Liver (tissue), 9 donors: Measurements from ENCODE around the gene SMARCA1. TPM values are rescaled to one million over a fixed set of nuclear protein-coding genes. Genes with fewer than 3 reads are reported as not detected.

Experiments
- DNase-seq: peaks from one replicate; pipeline ENCODE4 v3.0.0-alpha.2; 2017; ENCODE audit warnings: low spot score
- H3K27ac ChIP-seq, 2 donors: one replicate each; pipeline ENCODE4 v1.7.0; 2013; ENCODE audit warnings: inconsistent platforms in 2 of 2, low read length in 2 of 2, control low read depth in 1 of 2, low read depth in 1 of 2, mild to moderate bottlenecking in 1 of 2
- H3K27me3 ChIP-seq, 4 donors: one replicate each; pipeline versions ENCODE4 v1.6.1 to v1.7.0; 2013; ENCODE audit warnings: low read length in 3 of 4, inconsistent platforms in 1 of 4, mild to moderate bottlenecking in 1 of 4, moderate library complexity in 1 of 4; ENCODE audit not compliant: control insufficient read depth in 4 of 4, insufficient read depth in 4 of 4
- H3K36me3 ChIP-seq, 4 donors: one replicate each; pipeline versions ENCODE4 v1.6.1 to v1.7.0; 2013; ENCODE audit warnings: low read length in 3 of 4, mild to moderate bottlenecking in 3 of 4, low read depth in 1 of 4, moderate library complexity in 1 of 4; ENCODE audit not compliant: control insufficient read depth in 4 of 4, insufficient read depth in 3 of 4
- H3K4me1 ChIP-seq, 4 donors: one replicate each; pipeline versions ENCODE4 v1.6.1 to v1.7.0; 2013; ENCODE audit warnings: low read length in 3 of 4, mild to moderate bottlenecking in 3 of 4, moderate library complexity in 1 of 4; ENCODE audit not compliant: control insufficient read depth in 4 of 4, insufficient read depth in 4 of 4
- H3K4me3 ChIP-seq, 3 donors: one replicate each; pipeline versions ENCODE4 v1.6.1 to v1.7.0; 2013; ENCODE audit warnings: low read length in 3 of 3, control low read depth in 1 of 3, low read depth in 1 of 3, mild to moderate bottlenecking in 1 of 3
- H3K9ac ChIP-seq, 2 donors: one replicate each; pipeline ENCODE4 v1.7.0; 2013; ENCODE audit warnings: low read length in 2 of 2, mild to moderate bottlenecking in 2 of 2, moderate library complexity in 2 of 2, control low read depth in 1 of 2, low read depth in 1 of 2
- H3K9me3 ChIP-seq, 4 donors: one replicate each; pipeline versions ENCODE4 v1.6.1 to v1.7.0; 2013; ENCODE audit warnings: low read length in 3 of 4; ENCODE audit not compliant: control insufficient read depth in 4 of 4
- EGR1 ChIP-seq, 2 donors: IDR thresholded peaks; 2 replicates each; pipeline ENCODE4 v1.6.1; 2016 to 2018; ENCODE audit warnings: antibody characterized with exemption in 2 of 2, low read depth in 2 of 2
- FOXA1 ChIP-seq: IDR thresholded peaks from 2 replicates; pipeline ENCODE4 v1.6.1; 2016; ENCODE audit warnings: antibody characterized with exemption
- GABPA ChIP-seq, 2 donors: IDR thresholded peaks in 1 of 2; conservative IDR thresholded peaks in 1 of 2; 2 replicates each; pipeline ENCODE4 v1.6.1; 2016; ENCODE audit warnings: antibody characterized with exemption in 2 of 2, mild to moderate bottlenecking in 1 of 2, moderate library complexity in 1 of 2
- HNF4A ChIP-seq, 2 donors: conservative IDR thresholded peaks; 2 replicates each; pipeline ENCODE4 v1.6.1; 2016; ENCODE audit warnings: antibody characterized with exemption in 2 of 2, mild to moderate bottlenecking in 2 of 2
- HNF4G ChIP-seq: IDR thresholded peaks from 2 replicates; pipeline ENCODE4 v1.6.1; 2016; ENCODE audit warnings: antibody characterized with exemption
- JUND ChIP-seq, 2 donors: IDR thresholded peaks; 2 replicates each; pipeline ENCODE4 v1.6.1; 2016; ENCODE audit warnings: antibody characterized with exemption in 2 of 2
- NR2F2 ChIP-seq: IDR thresholded peaks from 2 replicates; pipeline ENCODE4 v1.6.1; 2016; ENCODE audit warnings: antibody characterized with exemption
- RAD21 ChIP-seq, 2 donors: IDR thresholded peaks; 2 replicates each; pipeline ENCODE4 v1.6.1; 2016; ENCODE audit warnings: antibody characterized with exemption in 2 of 2, mild to moderate bottlenecking in 2 of 2
- RXRA ChIP-seq, 2 donors: IDR thresholded peaks; 2 replicates each; pipeline ENCODE4 v1.6.1; 2017 to 2018; ENCODE audit warnings: antibody characterized with exemption in 2 of 2, mild to moderate bottlenecking in 1 of 2
- SP1 ChIP-seq: IDR thresholded peaks from 2 replicates; pipeline ENCODE4 v1.6.1; 2018; ENCODE audit warnings: antibody characterized with exemption, mild to moderate bottlenecking
- TAF1 ChIP-seq: conservative IDR thresholded peaks from 2 replicates; pipeline ENCODE4 v1.6.1; 2016; ENCODE audit warnings: antibody characterized with exemption, mild to moderate bottlenecking
- YY1 ChIP-seq: IDR thresholded peaks from 2 replicates; pipeline ENCODE4 v1.6.1; 2016; ENCODE audit warnings: antibody characterized with exemption, mild to moderate bottlenecking
- WGBS: extraction: QIAGEN DNeasy Blood & Tissue Kit; methylation state at CpG from one replicate; pipeline ENCODE4 v1.1.7; 2013; 5-methylcytosine and 5-hydroxymethylcytosine counted together
- polyA plus RNA-seq, 2 donors: library from polyadenylated mRNA; stranded (reverse) in 1 of 2; unstranded in 1 of 2; fragments of 200-250 nt in 1 of 2; fragments of >200 nt in 1 of 2; fragmentation: Nextera tagmentation in 1 of 2; extraction: Ambion mirVana in 1 of 2; gene quantifications; one replicate each; pipeline versions ENCODE4 v1.2.1 to v1.2.3, GENCODE V29; 2013 to 2015
- total RNA-seq, 2 donors: library from RNA; depleted of rRNA; stranded (reverse); fragments of >200 nt; gene quantifications; one replicate each; pipeline ENCODE4 v1.2.3, GENCODE V29; 2014
- TF ChIP-seq, protein P1 (sequence below): fragments of 150-350 bp; IDR thresholded peaks from 2 replicates; pipeline ENCODE4 v1.5.1; 2017; ENCODE audit warnings: improper control_type of control experiment, low read depth, low read length; ENCODE audit not compliant: missing input control
- TF ChIP-seq, protein P2 (sequence below): IDR thresholded peaks from 2 replicates; pipeline ENCODE4 v1.6.1; 2016; ENCODE audit warnings: antibody characterized with exemption
- TF ChIP-seq, protein P3 (sequence below): IDR thresholded peaks from 2 replicates; pipeline ENCODE4 v1.6.1; 2016; ENCODE audit warnings: antibody characterized with exemption
- TF ChIP-seq, protein P4 (sequence below): IDR thresholded peaks from 2 replicates; pipeline ENCODE4 v1.6.1; 2016; ENCODE audit warnings: antibody characterized with exemption
- TF ChIP-seq, protein P5 (sequence below): IDR thresholded peaks from 2 replicates; pipeline ENCODE4 v1.6.1; 2016; ENCODE audit warnings: antibody characterized with exemption, mild to moderate bottlenecking
- donor health status: healthy.
- donor health status: healthy.
- donor health status: healthy.
- donor health status: healthy.
- donor health status: healthy.

Gene SMARCA1
- total and polyA plus RNA-seq, 4 donors = 14.7 to 44.2 (median 23.9) TPM

DNA sequence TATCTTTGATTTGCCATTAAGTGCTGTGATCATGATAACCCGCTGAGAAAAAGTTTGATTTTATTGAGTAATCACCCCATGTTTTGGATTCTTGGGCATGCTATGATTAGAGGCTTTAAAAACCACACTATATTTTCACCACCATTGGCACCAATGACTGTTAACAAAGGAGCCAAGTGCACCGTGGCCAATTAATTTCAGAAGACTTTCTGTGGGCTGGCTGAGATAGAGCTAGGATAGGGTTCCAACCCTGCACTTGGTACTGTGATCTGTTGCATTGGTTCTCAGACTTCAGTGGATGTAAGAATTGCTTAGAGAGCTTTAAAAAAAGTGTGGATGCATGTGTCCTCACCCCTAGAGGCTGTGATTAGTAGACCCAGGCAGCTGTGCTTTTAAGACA is 49.1 kb upstream of the SMARCA1 start:
- no peaks in the 10 kb centered on the region for H3K9me3 ChIP-seq
- no peak overlapping the region for H3K9ac ChIP-seq
- H3K27ac ChIP-seq = no peak overlapping the region
- H3K4me1 ChIP-seq = no peaks in the 10 kb centered on the region
- H3K4me3 ChIP-seq = no peak overlapping the region
- TF ChIP-seq SP1 (no peak), GABPA (IDR thresholded peaks at IDR 0.05 in 1 of 2, conservative IDR thresholded peaks at IDR 0.05 in 1 of 2) (no peak), HNF4A (conservative IDR thresholded peaks at IDR 0.05) (no peak), FOXA1 (no peak), NR2F2 (no peak), YY1 (no peak), TAF1 (no peak), JUND (IDR thresholded peaks at IDR 0.05) (no peak), RXRA (IDR thresholded peaks at IDR 0.05) (no peak)
- TF ChIP-seq, protein P1, sequence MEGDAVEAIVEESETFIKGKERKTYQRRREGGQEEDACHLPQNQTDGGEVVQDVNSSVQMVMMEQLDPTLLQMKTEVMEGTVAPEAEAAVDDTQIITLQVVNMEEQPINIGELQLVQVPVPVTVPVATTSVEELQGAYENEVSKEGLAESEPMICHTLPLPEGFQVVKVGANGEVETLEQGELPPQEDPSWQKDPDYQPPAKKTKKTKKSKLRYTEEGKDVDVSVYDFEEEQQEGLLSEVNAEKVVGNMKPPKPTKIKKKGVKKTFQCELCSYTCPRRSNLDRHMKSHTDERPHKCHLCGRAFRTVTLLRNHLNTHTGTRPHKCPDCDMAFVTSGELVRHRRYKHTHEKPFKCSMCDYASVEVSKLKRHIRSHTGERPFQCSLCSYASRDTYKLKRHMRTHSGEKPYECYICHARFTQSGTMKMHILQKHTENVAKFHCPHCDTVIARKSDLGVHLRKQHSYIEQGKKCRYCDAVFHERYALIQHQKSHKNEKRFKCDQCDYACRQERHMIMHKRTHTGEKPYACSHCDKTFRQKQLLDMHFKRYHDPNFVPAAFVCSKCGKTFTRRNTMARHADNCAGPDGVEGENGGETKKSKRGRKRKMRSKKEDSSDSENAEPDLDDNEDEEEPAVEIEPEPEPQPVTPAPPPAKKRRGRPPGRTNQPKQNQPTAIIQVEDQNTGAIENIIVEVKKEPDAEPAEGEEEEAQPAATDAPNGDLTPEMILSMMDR = no peak
- TF ChIP-seq, protein P2, sequence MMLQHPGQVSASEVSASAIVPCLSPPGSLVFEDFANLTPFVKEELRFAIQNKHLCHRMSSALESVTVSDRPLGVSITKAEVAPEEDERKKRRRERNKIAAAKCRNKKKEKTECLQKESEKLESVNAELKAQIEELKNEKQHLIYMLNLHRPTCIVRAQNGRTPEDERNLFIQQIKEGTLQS = no peak
- TF ChIP-seq, protein P3, sequence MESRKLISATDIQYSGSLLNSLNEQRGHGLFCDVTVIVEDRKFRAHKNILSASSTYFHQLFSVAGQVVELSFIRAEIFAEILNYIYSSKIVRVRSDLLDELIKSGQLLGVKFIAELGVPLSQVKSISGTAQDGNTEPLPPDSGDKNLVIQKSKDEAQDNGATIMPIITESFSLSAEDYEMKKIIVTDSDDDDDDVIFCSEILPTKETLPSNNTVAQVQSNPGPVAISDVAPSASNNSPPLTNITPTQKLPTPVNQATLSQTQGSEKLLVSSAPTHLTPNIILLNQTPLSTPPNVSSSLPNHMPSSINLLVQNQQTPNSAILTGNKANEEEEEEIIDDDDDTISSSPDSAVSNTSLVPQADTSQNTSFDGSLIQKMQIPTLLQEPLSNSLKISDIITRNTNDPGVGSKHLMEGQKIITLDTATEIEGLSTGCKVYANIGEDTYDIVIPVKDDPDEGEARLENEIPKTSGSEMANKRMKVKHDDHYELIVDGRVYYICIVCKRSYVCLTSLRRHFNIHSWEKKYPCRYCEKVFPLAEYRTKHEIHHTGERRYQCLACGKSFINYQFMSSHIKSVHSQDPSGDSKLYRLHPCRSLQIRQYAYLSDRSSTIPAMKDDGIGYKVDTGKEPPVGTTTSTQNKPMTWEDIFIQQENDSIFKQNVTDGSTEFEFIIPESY = no peak
- TF ChIP-seq, protein P4, sequence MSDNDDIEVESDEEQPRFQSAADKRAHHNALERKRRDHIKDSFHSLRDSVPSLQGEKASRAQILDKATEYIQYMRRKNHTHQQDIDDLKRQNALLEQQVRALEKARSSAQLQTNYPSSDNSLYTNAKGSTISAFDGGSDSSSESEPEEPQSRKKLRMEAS = no peak
- peaks cover 4 to 42% (median 29%) of the 10 kb centered on the region in 4 donors for H3K36me3 ChIP-seq
- 90% methylated on average over 2 of the region's 2 CpGs for WGBS
- no peaks in the 10 kb centered on the region for H3K27me3 ChIP-seq
- no peak for DNase-seq

DNA sequence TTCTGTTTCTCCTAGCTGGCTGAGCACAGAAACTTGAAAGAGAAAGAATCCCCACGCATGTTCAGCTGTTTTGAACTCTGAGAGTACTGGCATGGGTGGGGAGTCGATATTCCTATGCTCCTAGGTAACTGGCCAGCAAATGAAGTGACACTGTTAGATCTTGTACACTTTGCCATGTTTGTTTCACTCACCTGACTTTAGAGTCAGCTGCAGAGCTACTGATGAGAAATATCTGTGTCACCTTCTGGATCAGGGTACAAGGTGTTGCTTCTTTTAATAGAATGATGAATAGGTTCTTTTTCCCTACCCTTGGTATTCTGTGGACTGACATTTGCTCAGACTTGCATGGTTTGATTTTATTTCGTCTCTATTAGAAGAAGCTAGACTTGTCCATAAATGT is 45.1 kb upstream of the SMARCA1 start:
- no peak overlapping the region for H3K27ac ChIP-seq
- DNase-seq = no peak

More for the DNA sequence above, 45.1 kb upstream of the SMARCA1 start:
- H3K4me1 ChIP-seq = no peaks in the 10 kb centered on the region
- no peak overlapping the region for H3K4me3 ChIP-seq
- 95% methylated on average over 3 of the region's 3 CpGs for WGBS
- no peaks in the 10 kb centered on the region for H3K9me3 ChIP-seq
- no peak overlapping the region for H3K9ac ChIP-seq
- no peaks in the 10 kb centered on the region for H3K27me3 ChIP-seq
- no peak for TF ChIP-seq FOXA1
- TF ChIP-seq HNF4G = no peak
- TF ChIP-seq GABPA (IDR thresholded peaks at IDR 0.05 in 1 of 2, conservative IDR thresholded peaks at IDR 0.05 in 1 of 2) = no peak
- TF ChIP-seq RXRA (IDR thresholded peaks at IDR 0.05) = no peak
- TF ChIP-seq EGR1 (IDR thresholded peaks at IDR 0.05; ENCODE audit: low read depth in 2 of 2) = no peak
- TF ChIP-seq, protein P5, sequence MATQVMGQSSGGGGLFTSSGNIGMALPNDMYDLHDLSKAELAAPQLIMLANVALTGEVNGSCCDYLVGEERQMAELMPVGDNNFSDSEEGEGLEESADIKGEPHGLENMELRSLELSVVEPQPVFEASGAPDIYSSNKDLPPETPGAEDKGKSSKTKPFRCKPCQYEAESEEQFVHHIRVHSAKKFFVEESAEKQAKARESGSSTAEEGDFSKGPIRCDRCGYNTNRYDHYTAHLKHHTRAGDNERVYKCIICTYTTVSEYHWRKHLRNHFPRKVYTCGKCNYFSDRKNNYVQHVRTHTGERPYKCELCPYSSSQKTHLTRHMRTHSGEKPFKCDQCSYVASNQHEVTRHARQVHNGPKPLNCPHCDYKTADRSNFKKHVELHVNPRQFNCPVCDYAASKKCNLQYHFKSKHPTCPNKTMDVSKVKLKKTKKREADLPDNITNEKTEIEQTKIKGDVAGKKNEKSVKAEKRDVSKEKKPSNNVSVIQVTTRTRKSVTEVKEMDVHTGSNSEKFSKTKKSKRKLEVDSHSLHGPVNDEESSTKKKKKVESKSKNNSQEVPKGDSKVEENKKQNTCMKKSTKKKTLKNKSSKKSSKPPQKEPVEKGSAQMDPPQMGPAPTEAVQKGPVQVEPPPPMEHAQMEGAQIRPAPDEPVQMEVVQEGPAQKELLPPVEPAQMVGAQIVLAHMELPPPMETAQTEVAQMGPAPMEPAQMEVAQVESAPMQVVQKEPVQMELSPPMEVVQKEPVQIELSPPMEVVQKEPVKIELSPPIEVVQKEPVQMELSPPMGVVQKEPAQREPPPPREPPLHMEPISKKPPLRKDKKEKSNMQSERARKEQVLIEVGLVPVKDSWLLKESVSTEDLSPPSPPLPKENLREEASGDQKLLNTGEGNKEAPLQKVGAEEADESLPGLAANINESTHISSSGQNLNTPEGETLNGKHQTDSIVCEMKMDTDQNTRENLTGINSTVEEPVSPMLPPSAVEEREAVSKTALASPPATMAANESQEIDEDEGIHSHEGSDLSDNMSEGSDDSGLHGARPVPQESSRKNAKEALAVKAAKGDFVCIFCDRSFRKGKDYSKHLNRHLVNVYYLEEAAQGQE = no peak
- no peak for TF ChIP-seq HNF4A (conservative IDR thresholded peaks at IDR 0.05)
- TF ChIP-seq TAF1 = no peak
- no peak for TF ChIP-seq RAD21 (IDR thresholded peaks at IDR 0.05)
- no peak for TF ChIP-seq YY1
- H3K36me3 ChIP-seq = peaks cover 4 to 24% (median 15%) of the 10 kb centered on the region in 4 donors
